Frontal cortex (tissue), 4 donors: ENCODE results near the gene SLC35E2B. TPM values are rescaled to one million over a fixed set of nuclear protein-coding genes. Genes with fewer than 3 reads are reported as not detected.
A peak's percentile ranks its signal among the peaks of the same experiment; 100 is the strongest.
"Not testable (repeated sequence)": the region's sequence is repeated elsewhere in the genome, so short reads cannot be mapped to it uniquely, and the experiment has no call there.

Source experiments
- DNase-seq, 2 donors: peaks; one replicate each; pipeline ENCODE4 v3.0.0; 2012; ENCODE audit warnings: low spot score in 2 of 2
- FAIRE-seq: peaks from 2 replicates; lab custom pipeline; 2012; peaks lifted over from hg19 to GRCh38; lab: Jason Lieb, UNC
- total RNA-seq: library from RNA; depleted of rRNA; stranded (reverse); fragments of >200 nt; gene quantifications from one replicate; pipeline ENCODE4 v1.2.3, GENCODE V29; 2014
- donor health status: control.
- donor health status: control.
- donor health status: control.

The SLC35E2B gene
- total RNA-seq: 54.6 TPM

GRCh38 chr1:1692714-1693647 is at the start of gene SLC35E2B:
TSS of gene SLC35E2B (minus strand) at chr1:1692795. CDS start at chr1:1676699, 16,096 bp downstream.
- peak; percentile 66 to 82 for DNase-seq
- not testable (repeated sequence) for FAIRE-seq

DNA sequence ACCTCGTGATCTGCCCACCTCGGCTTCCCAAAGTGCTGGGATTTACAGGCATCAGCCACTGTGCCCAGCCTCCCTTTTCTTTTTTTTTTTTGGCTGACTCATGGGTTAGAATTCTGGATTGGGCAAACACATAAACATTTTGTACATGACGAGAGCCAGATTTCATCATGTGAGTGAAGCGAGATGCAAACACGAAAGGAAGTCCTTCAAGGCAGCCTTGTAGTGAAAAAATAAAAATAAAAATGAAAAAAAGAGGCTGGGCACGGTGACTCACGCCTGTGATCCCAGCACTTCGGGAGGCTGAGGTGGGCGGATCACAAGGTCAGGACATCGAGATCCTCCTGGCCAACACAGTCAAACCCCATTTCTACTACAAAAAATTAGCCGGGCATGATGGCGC is 48.4 kb upstream of the SLC35E2B start:
- not testable (repeated sequence) for DNase-seq, FAIRE-seq

GRCh38 chr1:1738799-1739337 is 46.3 kb upstream of the SLC35E2B start:
- not testable (repeated sequence) for FAIRE-seq, DNase-seq

DNA sequence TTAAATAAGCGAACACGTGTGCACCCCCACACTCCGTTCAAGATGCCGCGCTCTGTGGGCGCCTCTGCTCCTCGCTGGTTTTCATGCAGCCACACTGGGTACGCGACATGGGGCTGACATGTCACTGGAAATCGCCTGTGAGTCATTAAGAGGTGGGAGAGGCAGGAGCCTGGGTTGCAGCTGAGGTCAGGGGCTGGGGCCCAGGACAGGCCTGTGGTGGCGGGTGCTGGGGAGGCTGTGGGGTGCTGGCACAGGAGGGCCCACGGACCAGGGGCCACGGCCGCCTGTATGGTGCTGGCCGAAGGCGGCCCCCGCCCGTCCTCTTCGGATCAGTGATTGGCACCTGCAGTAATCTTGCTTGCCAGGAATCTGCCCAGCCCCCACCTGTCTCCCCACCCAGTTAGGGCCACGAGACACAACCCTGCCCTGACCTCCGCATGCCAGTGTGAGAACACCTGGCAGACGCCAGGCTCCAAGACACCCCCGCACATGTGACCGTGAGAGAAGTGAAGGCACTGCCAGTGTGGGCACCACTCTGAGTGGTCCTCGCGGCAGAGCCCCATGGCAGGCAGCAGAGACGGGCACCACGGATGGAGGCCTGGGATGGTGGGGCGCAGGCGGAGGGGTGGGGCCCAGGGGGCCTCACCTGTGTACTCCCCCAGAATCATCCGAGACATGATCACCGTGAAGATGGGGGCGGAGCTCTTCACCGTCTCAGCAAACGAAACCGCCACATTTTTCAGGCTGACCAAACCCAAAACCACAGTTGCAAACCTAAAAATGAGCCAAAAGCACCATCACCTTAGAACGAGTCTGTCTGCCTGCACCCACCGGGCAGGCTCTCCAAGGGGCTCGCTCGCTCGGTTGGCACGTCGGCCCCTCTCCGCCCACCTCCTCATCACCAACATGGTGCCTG is 45.3 kb upstream of the SLC35E2B start:
- DNase-seq, FAIRE-seq: not testable (repeated sequence)

- DNase-seq (no peak), FAIRE-seq (no peak)
These were observed 39.8 kb upstream of the SLC35E2B start for GRCh38 chr1:1732381-1732780.

GRCh38 chr1:1730870-1731269 is 38.3 kb upstream of the SLC35E2B start:
- DNase-seq (no peak), FAIRE-seq (no peak)

DNA sequence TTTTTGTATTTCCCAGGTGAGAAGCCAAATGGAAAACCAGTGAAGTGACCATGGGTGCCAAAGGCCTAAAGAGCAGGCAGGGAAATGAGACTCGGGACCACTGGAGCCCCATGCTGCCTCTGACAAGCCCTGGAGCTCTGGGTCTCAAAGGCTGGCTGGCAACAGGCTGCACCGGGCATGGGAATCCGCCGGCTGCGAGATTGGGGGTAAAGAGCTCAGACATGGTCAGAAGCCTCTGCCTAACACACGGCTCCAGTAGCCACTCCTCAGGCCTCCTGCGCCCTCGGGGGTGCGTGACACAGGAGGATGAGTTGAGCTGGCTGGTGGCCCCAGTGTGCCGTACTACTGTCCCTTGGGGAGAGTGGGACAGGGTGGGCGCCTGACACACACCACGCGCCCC is 37.6 kb upstream of the SLC35E2B start:
- DNase-seq, FAIRE-seq: not testable (repeated sequence)

- not testable (repeated sequence) for DNase-seq, FAIRE-seq
These were observed 36.7 kb upstream of the SLC35E2B start for GRCh38 chr1:1729116-1729816.

DNA sequence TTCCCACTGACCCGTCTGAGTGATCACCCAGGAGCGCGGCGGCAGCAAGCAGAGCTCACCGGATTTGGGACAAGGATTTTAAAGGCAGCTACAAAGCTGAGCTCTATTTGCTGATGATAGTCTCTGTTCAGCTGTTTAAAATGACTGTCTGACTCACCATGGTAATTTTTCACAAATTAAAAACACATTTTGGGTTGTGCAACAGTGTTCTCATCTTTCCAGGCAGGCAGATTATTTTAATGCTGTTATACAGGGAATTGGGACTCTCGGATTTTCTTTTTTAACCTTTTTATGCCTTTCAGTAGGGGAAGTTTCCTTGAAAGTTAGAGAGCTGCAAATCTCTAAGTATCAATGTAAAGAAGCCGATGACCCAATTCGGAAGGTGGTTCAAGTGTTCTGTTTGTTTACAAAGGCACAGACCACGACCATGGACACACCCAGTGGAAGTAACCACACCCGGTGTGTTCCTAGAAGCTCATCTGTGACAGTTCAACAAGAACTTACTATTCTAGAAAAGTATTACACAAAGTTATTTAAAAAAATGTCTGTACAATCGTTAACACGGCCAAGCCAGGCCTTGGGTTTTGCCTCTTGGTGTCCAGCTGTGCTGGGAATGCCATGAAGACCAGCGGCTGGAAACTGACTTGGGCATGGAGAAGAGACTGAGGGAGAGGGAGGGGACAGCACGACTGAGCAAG is 35.9 kb upstream of the SLC35E2B start:
- DNase-seq, FAIRE-seq: not testable (repeated sequence)

- not testable (repeated sequence) for DNase-seq, FAIRE-seq
These were observed 34.6 kb upstream of the SLC35E2B start for GRCh38 chr1:1727131-1727651.

- not testable (repeated sequence) for FAIRE-seq, DNase-seq
These were observed 33.5 kb upstream of the SLC35E2B start for GRCh38 chr1:1726088-1726487.

GRCh38 chr1:1724035-1724864 is 31.7 kb upstream of the SLC35E2B start, which contains the start of gene CDK11A:
TSS of gene CDK11A (minus strand) at chr1:1724357. CDS start at chr1:1722818, 1,539 bp downstream.
- FAIRE-seq: not testable (repeated sequence)
- DNase-seq: peak; percentile 89 to 94

DNA sequence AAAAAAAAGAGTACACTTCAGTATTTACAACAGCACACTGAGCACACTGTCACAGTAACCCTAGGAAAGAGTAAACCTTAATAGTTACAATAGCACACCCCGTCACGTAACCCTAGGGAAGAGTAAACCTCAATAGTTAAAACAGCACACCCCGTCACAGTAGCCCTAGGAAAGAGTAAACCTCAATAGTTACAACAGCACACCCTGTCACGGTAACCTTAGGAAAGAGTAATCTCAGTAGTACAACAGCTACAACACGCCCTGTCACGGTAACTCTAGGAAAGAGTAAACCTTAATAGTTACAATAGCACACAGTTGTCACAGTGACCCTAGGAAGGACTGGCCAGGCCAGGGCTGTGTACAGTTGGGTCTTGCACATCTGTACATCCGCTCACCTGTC is 28.6 kb upstream of the SLC35E2B start:
- DNase-seq (no peak), FAIRE-seq (no peak)

DNA sequence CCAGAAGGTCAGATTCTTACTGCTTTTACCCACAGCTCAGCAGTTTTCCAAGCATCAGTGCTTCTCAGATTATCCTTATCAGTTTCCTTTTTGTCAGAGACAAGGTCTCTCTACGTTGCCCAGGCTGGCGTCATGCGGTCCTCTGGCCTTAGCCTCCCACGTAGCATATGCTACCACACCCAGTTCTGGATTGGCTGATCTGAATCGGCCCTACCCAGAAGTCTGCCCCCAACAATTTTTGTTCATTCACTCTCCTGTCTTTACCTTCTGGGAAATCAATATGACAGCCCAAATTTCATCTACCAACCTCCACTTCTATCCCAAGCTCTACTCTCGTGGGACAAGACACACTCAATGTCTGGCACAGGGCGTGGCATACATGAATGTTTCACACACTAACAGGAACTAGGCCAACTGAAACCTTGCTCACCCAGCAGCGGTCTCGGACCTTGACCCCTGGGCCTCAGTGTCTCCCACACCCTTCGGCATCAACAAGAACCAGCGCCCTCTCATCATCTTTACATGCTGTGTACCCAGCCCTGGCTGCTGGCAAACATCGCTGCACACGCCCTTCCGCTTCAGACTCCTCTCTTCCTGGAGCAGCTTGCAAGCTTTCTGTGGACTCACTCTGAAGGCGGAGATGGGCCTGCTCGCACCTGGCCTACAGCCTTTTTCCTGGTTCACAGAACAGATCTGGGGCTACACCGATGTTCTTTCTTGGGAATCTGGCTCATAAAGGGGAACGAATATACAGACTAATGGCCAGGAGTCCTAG is 22.7 kb upstream of the SLC35E2B start:
- not testable (repeated sequence) for DNase-seq, FAIRE-seq

DNA sequence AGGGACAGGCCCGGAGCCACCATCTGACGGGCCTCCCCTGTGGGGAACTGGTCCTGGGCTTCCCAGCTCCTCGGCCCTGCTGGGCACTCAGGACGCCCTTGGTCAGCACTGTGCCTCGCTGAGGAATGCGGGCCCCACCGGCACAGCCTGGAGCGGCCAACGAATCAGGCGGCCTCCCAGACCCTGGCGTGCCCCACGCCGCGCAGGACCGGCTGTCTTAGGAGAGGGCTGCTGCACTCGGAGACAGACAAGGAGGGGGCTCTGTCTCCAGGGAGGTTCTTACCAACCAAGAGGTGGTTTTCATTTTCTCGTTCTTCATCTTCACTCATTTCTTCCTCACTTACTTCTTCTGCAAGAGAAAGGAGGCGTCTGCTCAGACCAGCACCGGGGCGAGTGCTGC is 15.3 kb upstream of the SLC35E2B start:
- DNase-seq, FAIRE-seq: not testable (repeated sequence)

GRCh38 chr1:1707241-1707640 is 14.6 kb upstream of the SLC35E2B start:
- not testable (repeated sequence) for DNase-seq, FAIRE-seq

- not testable (repeated sequence) for FAIRE-seq, DNase-seq
These were observed 13.0 kb upstream of the SLC35E2B start for GRCh38 chr1:1705623-1706022.
